ENCODE data around the gene TTLL3.

- no peak for TF ChIP-seq CTCF (IDR thresholded peaks at IDR 0.05)
- TF ChIP-seq POLR2A (IDR thresholded peaks at IDR 0.05) = no peak
Observed at GRCh38 chr3:9793161-9793781, 16.8 kb upstream of the TTLL3 start.
